HG02970 (cell line): ENCODE measurements around the gene STARD5.
"Not testable (repeated sequence)": the region's sequence is repeated elsewhere in the genome, so short reads cannot be mapped to it uniquely, and the experiment has no call there.

Experiments used
- ATAC-seq: cut with Tn5 transposase; IDR thresholded peaks from one replicate; pipeline ENCODE4 v1.9.1; 2021; ENCODE audit warnings: mild to moderate bottlenecking, moderate library complexity, moderate number of reproducible peaks; ENCODE audit not compliant: unreplicated experiment, low FRiP score

STARD5 gene

DNA sequence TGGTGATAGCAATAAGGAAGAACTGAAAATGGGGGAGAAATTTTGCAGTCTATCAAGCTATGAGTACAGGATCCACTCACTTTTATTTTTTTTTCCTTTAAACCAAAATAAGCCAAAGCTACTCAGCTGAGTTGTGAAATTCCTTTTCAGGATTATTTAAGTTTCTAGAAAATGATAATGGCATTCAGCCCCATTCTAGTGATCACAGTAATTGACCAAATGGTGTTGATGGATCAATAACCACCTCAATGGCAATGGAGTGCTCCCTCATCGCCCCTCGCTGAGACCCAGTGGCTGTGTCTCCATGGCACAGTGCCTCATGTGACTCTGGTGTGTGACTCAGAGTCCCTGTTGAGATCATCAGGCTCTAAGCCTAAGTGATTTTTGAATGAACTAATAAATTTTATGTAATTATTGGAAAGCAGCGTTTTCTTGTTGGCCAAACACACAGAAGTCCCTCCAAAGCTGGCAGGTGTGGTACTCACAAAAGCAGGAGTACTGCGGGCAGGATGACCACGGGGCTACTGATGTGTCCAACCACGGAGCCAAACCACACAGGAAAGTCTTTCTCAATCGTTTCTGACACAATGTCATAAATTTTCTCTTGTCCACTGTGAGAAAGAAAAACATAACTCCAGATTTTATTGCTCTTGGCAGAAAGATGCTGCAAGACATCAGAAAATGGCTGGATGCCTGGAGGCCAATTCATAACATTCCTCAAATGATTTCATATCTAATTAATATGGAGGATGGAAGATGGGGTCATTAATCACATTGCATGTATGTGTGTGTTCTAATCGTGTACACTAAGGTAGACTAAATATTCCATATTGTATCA is 14.4 kb upstream of the STARD5 start:
- ATAC-seq = no peak

- no peak for ATAC-seq
Measured at GRCh38 chr15:81337713-81338157, 13.8 kb upstream of the STARD5 start.

- ATAC-seq = no peak
Measured at GRCh38 chr15:81337241-81337640, 13.3 kb upstream of the STARD5 start.

- no peak for ATAC-seq
Measured at GRCh38 chr15:81336568-81336967, 12.6 kb upstream of the STARD5 start.

DNA sequence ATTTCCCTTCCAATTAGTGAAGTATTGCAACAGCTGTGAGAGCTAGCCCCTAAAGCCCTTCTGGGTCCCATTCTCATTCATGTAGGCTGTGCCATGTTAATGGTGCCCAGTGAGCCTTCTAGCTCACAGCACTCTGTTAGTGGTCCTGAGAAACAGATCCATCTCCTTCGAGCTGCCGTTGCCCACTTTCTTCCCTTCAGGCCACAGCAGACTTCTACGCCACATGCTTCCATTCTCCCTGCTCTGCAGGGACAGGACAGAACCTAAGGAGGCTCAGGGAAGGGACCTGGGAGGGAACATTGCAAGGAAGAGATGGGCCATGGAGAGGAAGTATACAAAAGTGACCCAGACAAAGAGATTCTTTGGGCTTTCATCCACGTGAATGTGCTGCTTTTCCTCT is 11.7 kb upstream of the STARD5 start:
- no peak for ATAC-seq

DNA sequence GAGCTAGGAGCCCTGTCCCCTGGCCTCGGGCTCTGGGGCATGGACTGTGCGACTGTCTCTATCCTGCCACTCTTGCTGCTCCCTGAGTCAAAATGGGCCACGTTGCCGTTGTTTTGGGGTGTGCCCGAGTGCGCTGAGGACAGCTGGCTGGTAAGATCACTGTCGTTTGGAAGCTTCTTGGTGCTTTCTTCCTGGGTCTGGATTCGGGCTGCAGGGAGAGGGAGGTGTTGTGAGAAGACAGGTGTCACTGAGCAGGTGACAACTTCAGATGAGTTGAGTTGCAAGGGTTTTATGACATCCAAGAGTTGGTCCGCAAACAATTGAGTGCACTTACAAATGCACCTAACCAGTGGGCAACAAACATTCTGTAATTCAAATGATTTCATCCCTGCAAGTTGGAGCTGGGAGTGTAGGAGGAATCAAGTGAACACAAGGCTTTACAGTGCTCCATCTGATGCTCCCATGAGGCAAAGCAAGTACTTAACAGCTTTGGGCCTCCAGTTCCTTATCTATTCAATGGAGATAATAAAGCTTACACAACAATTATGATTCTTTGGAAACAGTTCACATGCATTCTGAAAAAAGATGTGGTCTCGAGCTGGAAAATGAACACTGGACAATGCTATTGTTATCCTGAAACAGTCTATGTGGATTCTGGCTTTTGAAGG is 11.0 kb upstream of the STARD5 start:
- no peak for ATAC-seq

DNA sequence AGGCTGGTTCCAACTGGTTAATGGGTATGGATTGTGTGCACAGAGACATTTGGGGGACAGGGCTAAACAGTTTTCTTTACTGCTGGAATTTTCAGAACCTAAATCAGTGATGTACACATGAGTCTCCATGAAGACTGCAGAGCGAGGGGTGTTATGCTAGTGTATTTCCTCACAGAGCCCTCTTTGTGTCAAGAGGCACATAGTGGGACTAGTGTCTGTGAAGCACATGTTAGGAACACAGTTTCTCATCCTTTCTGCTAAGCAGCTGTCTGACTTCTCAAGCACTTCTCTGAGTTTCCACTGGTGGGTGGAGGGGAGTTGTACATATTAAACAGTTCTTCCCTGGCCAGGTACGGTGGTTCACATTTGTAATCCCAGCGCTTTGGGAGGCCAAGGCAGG is 9.4 kb upstream of the STARD5 start:
- no peak for ATAC-seq

GRCh38 chr15:81332326-81332725 is 8.4 kb upstream of the STARD5 start:
- ATAC-seq = no peak

DNA sequence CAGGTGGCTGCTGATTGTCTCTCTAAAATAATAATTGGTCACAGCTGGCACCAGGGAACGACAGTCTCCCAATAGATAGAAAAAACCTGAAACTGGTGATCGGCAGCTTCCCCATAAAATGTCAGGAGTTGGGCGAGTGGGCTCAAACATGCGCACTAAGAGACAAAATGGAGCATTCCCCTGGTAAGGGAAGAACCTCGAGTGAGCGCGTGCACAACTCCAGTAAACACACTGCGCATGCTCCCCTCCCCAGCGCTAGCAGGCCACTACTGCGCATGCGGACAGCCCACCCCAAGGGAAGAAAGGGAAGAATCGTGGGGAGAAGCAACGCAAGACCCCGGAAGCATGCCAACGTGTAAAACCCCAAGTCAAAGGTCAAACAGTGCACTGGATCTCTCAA is 7.7 kb upstream of the STARD5 start:
- ATAC-seq = no peak

- not testable (repeated sequence) for ATAC-seq
Measured at GRCh38 chr15:81331141-81331540, 7.2 kb upstream of the STARD5 start.

- ATAC-seq = no peak
Measured at GRCh38 chr15:81330366-81331090, 6.6 kb upstream of the STARD5 start.

DNA sequence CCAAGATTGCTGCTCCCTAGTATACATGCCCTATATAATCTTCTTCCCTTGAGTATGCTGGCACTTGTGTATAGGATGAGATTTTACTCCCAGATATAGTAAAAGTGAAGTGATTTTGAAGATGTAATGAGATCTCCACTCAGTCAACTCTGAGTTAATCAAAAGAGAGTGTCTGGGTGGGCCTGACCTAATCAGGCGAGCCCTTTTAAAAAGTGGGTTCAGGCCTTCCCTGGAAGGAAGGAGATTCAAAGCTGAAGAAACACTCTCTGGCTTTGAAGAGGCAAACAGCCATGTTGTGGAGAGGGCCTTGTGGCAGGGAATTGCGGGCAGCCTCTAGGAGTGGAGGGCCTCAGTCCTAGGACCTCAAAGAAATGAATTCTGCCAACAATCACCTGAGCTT is 5.5 kb upstream of the STARD5 start:
- ATAC-seq = no peak

- no peak for ATAC-seq
Measured at GRCh38 chr15:81327516-81327915, 3.6 kb upstream of the STARD5 start.

- ATAC-seq = no peak
Measured at GRCh38 chr15:81326466-81327212, 2.7 kb upstream of the STARD5 start.

DNA sequence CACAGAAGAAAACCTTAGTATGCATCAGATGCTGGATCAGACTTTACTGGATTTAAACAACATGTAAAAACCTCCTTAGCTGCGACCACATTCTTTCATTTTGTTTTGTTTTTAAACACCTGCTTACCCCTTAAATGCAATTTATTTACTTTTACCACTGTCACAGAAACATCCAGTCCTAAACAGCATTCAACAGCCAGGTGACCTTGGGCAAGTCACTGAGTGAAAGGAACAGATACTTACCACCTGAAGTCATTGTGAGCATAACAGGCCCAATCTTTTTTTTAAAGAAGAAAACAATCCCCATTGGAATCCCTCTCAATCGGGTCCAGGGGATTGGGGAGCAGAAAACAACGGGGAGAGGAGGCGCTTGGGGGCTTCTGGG is 390 bp downstream of the STARD5 start:
- peak; percentile 6 for ATAC-seq

GRCh38 chr15:81322676-81323253 is 1.2 kb downstream of the STARD5 start:
- ATAC-seq = no peak

DNA sequence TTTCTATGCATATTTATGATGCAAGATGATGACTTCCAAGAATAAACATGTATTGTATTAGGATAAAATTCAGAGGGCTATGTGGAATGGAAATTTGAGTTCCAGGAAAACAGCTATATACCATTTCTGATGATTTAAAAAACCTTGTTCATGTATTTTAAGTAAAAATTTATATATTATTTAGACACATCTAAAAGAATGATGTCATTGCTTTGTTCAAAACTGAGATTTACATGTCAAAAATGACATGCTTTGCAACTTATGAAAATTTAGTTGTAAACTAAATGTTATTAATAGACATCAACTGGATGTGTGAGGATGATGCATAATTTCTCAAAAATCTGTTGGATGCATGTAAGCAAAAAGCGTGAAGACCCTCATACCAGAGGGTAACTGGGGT is 2.3 kb downstream of the STARD5 start:
- no peak for ATAC-seq

GRCh38 chr15:81317642-81318017 is 6.3 kb downstream of the STARD5 start:
- ATAC-seq = no peak

GRCh38 chr15:81316267-81316666 is 7.7 kb downstream of the STARD5 start:
- ATAC-seq = no peak

DNA sequence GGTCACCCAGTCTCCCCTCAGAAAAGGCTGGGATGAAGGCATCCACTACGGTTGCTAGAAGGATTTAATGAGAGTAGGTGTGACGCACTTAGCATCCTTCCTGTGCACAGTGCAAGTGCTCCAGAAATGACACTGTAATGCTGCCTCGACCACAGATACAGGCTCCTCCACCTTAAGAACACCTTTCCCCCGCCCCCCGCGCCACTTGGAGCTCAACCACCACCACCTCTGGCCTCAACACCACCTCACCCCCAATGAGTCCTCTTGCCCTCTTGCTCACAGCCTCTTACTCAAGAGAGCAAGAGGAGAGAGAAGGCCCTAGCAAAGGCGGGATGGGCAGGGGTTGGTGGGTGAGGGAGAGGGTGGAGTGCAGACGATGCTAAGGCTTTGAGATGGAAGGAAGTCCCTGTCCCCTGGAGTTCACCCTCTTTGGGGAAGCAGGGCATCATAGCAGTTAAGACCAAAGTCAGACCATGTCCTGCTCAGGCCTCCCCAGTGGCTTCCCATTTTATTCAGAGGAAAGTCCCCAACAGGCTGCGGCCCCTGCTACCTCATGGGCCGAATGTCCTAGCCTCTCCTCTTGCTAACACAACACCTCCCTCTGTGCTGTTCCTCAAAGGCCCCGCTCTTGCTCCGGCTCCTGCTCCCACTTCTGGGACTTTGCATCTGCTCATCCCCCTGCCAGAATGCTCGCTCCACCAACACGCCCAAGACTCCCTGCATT is 8.3 kb downstream of the STARD5 start:
- no peak for ATAC-seq
